Loucy (cell line): ENCODE data around the gene KCNH8.

Source experiments
- H2AFZ ChIP-seq: fragments of 200-600 bp; sonication (generic); 2 replicates; pipeline ENCODE4 v1.6.0; 2016; ENCODE audit warnings: antibody characterized with exemption, mild to moderate bottlenecking, low read length, moderate library complexity
- H3F3A ChIP-seq: fragments of 200-600 bp; 2 replicates; pipeline ENCODE4 v1.6.0; 2016; ENCODE audit warnings: antibody characterized with exemption, low read depth, mild to moderate bottlenecking
- H3K27me3 ChIP-seq: fragments of 200-600 bp; sonication (generic); 2 replicates; pipeline ENCODE4 v1.6.1; 2014; ENCODE audit warnings: low read length, mild to moderate bottlenecking; ENCODE audit not compliant: insufficient read depth, poor library complexity, severe bottlenecking
- H3K36me3 ChIP-seq: fragments of 200-600 bp; sonication (generic); 2 replicates; pipeline ENCODE4 v1.6.1; 2016; ENCODE audit warnings: low read length; ENCODE audit not compliant: insufficient read depth
- H3K4me1 ChIP-seq: fragments of 200-600 bp; sonication (generic); 2 replicates; pipeline ENCODE4 v1.5.1; 2014; ENCODE audit warnings: low read length, mild to moderate bottlenecking; ENCODE audit not compliant: insufficient read depth, poor library complexity, severe bottlenecking
- H3K4me2 ChIP-seq: fragments of 200-600 bp; sonication (generic); 2 replicates; pipeline ENCODE4 v1.6.0; 2014; ENCODE audit warnings: antibody characterized with exemption, low read length, low read depth, mild to moderate bottlenecking; ENCODE audit not compliant: poor library complexity, severe bottlenecking
- H3K4me3 ChIP-seq: fragments of 200-600 bp; sonication (generic); 2 replicates; pipeline ENCODE4 v1.5.1; 2014; ENCODE audit warnings: low read length, mild to moderate bottlenecking, mixed read lengths; ENCODE audit not compliant: poor library complexity, severe bottlenecking
- H3K79me2 ChIP-seq: fragments of 200-600 bp; sonication (generic); 2 replicates; pipeline ENCODE4 v1.6.1; 2014; ENCODE audit warnings: low read length; ENCODE audit not compliant: insufficient read depth
- H3K9ac ChIP-seq: fragments of 200-600 bp; sonication (generic); 2 replicates; pipeline ENCODE4 v1.6.0; 2014; ENCODE audit warnings: mild to moderate bottlenecking, low read depth, low read length, moderate library complexity; ENCODE audit not compliant: poor library complexity, severe bottlenecking
- H3K9me2 ChIP-seq: fragments of 200-600 bp; sonication (generic); replicated peaks from 2 replicates; pipeline ENCODE4 v1.6.1; 2016; ENCODE audit warnings: low read depth, low read length, mixed read lengths
- H3K9me3 ChIP-seq: fragments of 200-600 bp; sonication (generic); 2 replicates; pipeline ENCODE4 v1.6.1; 2014; ENCODE audit warnings: mild to moderate bottlenecking, antibody characterized with exemption, low read length, low read depth; ENCODE audit not compliant: insufficient read depth
- H4K20me1 ChIP-seq: fragments of 200-600 bp; sonication (generic); 2 replicates; pipeline ENCODE4 v1.6.0; 2014; ENCODE audit warnings: antibody characterized with exemption, low read length, mild to moderate bottlenecking; ENCODE audit not compliant: insufficient read depth, poor library complexity, severe bottlenecking
- EZH2phosphoT487 ChIP-seq: fragments of 200-600 bp; IDR thresholded peaks from 2 replicates; pipeline ENCODE4 v1.6.1; 2018; ENCODE audit warnings: antibody characterized with exemption, mild to moderate bottlenecking, moderate library complexity, borderline replicate concordance
- TF ChIP-seq, protein P1 (sequence below): fragments of 200-600 bp; sonication (generic); conservative IDR thresholded peaks from 2 replicates; pipeline ENCODE4 v1.5.1; 2014; ENCODE audit warnings: mild to moderate bottlenecking, antibody characterized with exemption, low read length

Gene KCNH8

DNA sequence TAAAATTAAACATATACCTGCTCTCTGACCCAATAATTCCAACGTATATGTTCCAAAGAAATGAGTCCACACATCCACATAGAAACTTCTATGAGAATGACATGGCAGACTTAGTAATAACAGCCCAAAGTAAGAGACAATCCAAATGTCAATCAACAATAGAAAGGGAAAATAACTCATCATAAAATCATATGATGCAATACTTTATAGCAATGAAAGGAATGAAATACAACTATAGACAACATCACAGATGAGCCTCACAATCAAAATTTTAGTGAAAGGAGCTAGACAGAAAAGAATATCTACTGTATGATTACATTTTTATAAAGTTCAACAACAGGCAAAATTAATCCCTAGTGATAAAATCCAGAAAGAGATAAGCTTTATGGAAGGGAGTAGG is 23.6 kb upstream of the KCNH8 start:
- Histone ChIP-seq H3K9me2 (no peaks in the 10 kb centered on the region), H3F3A (no peaks in the 10 kb centered on the region), H2AFZ (no peak overlapping the region), H4K20me1 (no peaks in the 10 kb centered on the region), H3K4me3 (no peak overlapping the region), H3K4me1 (no peaks in the 10 kb centered on the region), H3K36me3 (no peaks in the 10 kb centered on the region), H3K79me2 (no peaks in the 10 kb centered on the region), H3K4me2 (no peak overlapping the region), H3K9me3 (no peaks in the 10 kb centered on the region), H3K27me3 (no peaks in the 10 kb centered on the region), H3K9ac (no peak overlapping the region)
- no peak for TF ChIP-seq EZH2phosphoT487
- TF ChIP-seq, protein P1, sequence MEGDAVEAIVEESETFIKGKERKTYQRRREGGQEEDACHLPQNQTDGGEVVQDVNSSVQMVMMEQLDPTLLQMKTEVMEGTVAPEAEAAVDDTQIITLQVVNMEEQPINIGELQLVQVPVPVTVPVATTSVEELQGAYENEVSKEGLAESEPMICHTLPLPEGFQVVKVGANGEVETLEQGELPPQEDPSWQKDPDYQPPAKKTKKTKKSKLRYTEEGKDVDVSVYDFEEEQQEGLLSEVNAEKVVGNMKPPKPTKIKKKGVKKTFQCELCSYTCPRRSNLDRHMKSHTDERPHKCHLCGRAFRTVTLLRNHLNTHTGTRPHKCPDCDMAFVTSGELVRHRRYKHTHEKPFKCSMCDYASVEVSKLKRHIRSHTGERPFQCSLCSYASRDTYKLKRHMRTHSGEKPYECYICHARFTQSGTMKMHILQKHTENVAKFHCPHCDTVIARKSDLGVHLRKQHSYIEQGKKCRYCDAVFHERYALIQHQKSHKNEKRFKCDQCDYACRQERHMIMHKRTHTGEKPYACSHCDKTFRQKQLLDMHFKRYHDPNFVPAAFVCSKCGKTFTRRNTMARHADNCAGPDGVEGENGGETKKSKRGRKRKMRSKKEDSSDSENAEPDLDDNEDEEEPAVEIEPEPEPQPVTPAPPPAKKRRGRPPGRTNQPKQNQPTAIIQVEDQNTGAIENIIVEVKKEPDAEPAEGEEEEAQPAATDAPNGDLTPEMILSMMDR: no peak

DNA sequence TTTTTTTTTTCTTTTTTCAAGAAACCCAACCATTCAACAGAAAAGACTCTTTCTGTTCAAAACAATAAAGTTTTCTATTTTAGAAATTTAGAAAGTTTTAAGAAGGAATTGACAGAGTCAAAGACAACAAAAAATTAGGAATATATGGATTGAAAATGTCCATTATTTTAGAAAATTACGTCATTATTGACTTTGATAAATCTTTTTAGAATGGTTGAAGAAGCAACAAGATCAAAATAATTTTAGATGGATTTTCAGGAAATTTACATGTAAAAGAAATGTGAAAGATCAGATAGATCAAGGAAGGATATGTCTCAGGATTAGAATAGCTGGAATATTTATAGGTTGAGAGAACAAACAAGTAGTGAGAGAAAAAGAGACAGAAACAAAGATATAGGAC is 8.4 kb upstream of the KCNH8 start:
- no peak for TF ChIP-seq EZH2phosphoT487
- TF ChIP-seq, protein P1: no peak
- no peaks in the 10 kb centered on the region for H3K36me3 ChIP-seq

DNA sequence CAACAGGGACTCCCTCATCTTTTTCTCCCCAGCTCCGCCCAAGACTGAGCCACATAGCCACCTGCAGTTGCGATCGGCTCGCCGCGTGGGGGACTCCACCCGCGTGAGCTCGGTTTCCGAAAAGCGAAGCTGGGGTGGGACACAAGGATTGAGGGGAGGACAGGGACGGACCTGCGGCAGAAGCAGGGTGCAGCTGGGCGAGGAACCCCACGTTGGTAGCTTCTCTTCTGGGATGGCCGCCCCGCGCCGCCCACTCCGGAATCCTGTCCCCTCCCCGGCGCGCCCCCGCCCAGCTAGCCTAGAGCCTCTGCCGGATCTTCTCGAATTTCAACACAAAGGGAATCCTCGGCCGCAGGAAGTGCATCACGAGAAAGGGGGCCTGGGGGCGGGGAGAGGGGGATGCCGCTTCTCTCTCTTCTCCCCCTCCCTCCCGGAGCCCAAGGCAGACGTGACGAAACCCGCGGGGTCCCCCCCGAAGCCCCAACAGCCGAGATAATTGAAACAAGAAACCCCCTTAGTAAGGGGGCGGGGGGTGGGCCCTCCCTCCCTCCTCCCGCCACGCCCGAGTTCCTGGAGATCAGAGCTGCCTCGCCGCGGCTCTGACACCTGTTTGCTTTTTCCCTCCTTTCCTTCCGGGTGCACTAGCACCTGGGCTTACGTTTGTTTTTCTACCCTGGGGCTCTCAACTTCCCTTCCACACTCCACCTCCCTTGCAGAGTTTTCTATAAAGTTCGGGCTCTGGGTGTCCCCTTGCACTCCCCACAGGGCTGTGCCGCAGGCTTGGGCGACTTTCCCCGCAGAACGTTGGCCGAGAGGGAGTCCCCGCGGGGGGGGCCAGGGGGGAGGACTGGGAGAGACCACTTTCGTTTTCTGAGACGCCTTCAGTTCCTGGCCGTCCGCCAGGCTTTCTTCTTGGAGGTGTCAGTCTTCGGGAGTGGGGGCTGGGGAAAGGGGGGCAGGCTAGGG is 1.3 kb upstream of the KCNH8 start:
- Histone ChIP-seq H3K4me3 (peak overlapping the region; percentile 93), H3K27me3 (peaks cover 4% of the 10 kb centered on the region), H3K79me2 (no peaks in the 10 kb centered on the region), H2AFZ (peak overlapping the region; percentile 85), H3K9me3 (no peaks in the 10 kb centered on the region), H4K20me1 (peaks cover 16% of the 10 kb centered on the region), H3K9me2 (no peaks in the 10 kb centered on the region), H3K9ac (peak overlapping the region; percentile 82), H3K4me2 (peak overlapping the region; percentile 85), H3F3A (no peaks in the 10 kb centered on the region; the same call in 1 of the 2 replicates), H3K4me1 (peaks cover 19% of the 10 kb centered on the region), H3K36me3 (no peaks in the 10 kb centered on the region)
- TF ChIP-seq, protein P1: peak; percentile 63
- TF ChIP-seq EZH2phosphoT487: no peak

More for the DNA sequence above, 8.4 kb upstream of the KCNH8 start:
- no peak overlapping the region for H3K9ac ChIP-seq
- H3K79me2 ChIP-seq: no peaks in the 10 kb centered on the region
- no peak overlapping the region for H3K4me3 ChIP-seq
- peaks cover 4% of the 10 kb centered on the region for H3K27me3 ChIP-seq
- H2AFZ ChIP-seq: no peak overlapping the region
- no peaks in the 10 kb centered on the region for H3K9me2 ChIP-seq
- no peaks in the 10 kb centered on the region for H3F3A ChIP-seq
- H4K20me1 ChIP-seq: no peaks in the 10 kb centered on the region
- H3K4me1 ChIP-seq: no peaks in the 10 kb centered on the region
- no peaks in the 10 kb centered on the region for H3K9me3 ChIP-seq
- no peak overlapping the region for H3K4me2 ChIP-seq
